DND-41 (cell line): ENCODE measurements around the gene GPR17.

Source experiments
- CTCF ChIP-seq: IDR thresholded peaks from 2 replicates; pipeline ENCODE4 v1.5.1; 2012; ENCODE audit warnings: borderline replicate concordance, low read length, moderate library complexity, mild to moderate bottlenecking; ENCODE audit not compliant: poor library complexity, severe bottlenecking; ENCODE audit errors: extremely low read depth
- EZH2 ChIP-seq: IDR thresholded peaks from 3 replicates; pipeline ENCODE4 v1.6.1; 2012; ENCODE audit warnings: borderline replicate concordance, low read depth, mild to moderate bottlenecking, moderate library complexity, low read length, inconsistent platforms; ENCODE audit not compliant: severe bottlenecking

GRCh38 chr2:127631997-127632581, 13.9 kb upstream of the GPR17 start:
- TF ChIP-seq CTCF (no peak), EZH2 (no peak)
